Cardiac fibroblast (primary cell): ENCODE measurements around the gene BCL2L2.
A peak's percentile ranks its signal among the peaks of the same experiment; 100 is the strongest.

Source experiments
- DNase-seq, 2 donors: peaks; one replicate each; pipeline versions ENCODE4 v3.0.0 to v3.0.0-alpha.2; 2010; ENCODE audit warnings: low read depth in 2 of 2
- H3K4me3 ChIP-seq, 2 donors: replicated peaks in 1 of 2; 1 replicate in 1 of 2; 2 replicates in 1 of 2; pipeline ENCODE4 v1.5.1; 2011; ENCODE audit warnings: low read depth in 2 of 2, low read length in 2 of 2, mild to moderate bottlenecking in 2 of 2, moderate library complexity in 1 of 2
- TF ChIP-seq, protein P1 (sequence below): IDR thresholded peaks from one replicate; pipeline ENCODE4 v1.5.1; 2011; ENCODE audit warnings: low read depth, mild to moderate bottlenecking, low read length, inconsistent platforms

BCL2L2 gene

GRCh38 chr14:23347406-23348296 lies 41.0 kb downstream of the BCL2L2 start:
- DNase-seq = no peak
- TF ChIP-seq, protein P1, sequence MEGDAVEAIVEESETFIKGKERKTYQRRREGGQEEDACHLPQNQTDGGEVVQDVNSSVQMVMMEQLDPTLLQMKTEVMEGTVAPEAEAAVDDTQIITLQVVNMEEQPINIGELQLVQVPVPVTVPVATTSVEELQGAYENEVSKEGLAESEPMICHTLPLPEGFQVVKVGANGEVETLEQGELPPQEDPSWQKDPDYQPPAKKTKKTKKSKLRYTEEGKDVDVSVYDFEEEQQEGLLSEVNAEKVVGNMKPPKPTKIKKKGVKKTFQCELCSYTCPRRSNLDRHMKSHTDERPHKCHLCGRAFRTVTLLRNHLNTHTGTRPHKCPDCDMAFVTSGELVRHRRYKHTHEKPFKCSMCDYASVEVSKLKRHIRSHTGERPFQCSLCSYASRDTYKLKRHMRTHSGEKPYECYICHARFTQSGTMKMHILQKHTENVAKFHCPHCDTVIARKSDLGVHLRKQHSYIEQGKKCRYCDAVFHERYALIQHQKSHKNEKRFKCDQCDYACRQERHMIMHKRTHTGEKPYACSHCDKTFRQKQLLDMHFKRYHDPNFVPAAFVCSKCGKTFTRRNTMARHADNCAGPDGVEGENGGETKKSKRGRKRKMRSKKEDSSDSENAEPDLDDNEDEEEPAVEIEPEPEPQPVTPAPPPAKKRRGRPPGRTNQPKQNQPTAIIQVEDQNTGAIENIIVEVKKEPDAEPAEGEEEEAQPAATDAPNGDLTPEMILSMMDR = no peak
- no peak overlapping the region for H3K4me3 ChIP-seq

DNA sequence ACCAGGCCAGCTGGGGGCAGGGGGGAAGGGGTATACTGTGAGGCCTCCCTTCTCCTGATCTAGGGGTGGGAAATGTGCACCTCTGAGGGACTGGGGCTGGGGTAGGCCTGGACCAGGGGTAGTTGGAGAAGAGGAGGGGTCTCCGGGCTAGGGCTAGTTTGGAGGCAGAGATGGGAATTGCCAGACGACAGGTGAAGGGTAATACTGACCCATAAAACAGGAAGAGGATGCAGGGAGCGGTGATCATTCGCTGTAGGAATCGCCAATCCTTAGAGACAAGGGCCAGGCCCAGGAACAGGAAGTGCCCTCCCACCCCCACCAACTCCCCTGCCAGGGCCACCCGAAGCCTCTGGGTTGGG lies 41.6 kb downstream of the BCL2L2 start:
- TF ChIP-seq, protein P1 = no peak
- no peak for DNase-seq
- H3K4me3 ChIP-seq = no peak overlapping the region

GRCh38 chr14:23349156-23349845 lies 42.7 kb downstream of the BCL2L2 start:
- no peak for DNase-seq
- no peak overlapping the region for H3K4me3 ChIP-seq
- TF ChIP-seq, protein P1 = no peak

- peak overlapping the region; percentile 66 to 67 for H3K4me3 ChIP-seq
- no peak for DNase-seq
- TF ChIP-seq, protein P1 = no peak
These were observed 45.3 kb downstream of the BCL2L2 start for GRCh38 chr14:23351681-23352505.

GRCh38 chr14:23352506-23353432 lies 46.1 kb downstream of the BCL2L2 start, which contains the start of gene SLC22A17:
Gene SLC22A17, minus strand, starts transcription at chr14:23352887.
- TF ChIP-seq, protein P1 = no peak
- peak within 1 kb of the TSS; percentile 66 to 67 for H3K4me3 ChIP-seq
- DNase-seq = peak; percentile 84 to 85

- TF ChIP-seq, protein P1 = no peak
- H3K4me3 ChIP-seq = no peak overlapping the region
These were observed 46.8 kb downstream of the BCL2L2 start for GRCh38 chr14:23353433-23353780.

More at GRCh38 chr14:23353433-23353780, 46.8 kb downstream of the BCL2L2 start:
- DNase-seq = no peak
